Activated CD8-positive, alpha-beta memory T cell treated with anti-CD3 and anti-CD28 coated beads for 24 hours (primary cell): Measurements from ENCODE around the gene AQP2.

Experiments used
- DNase-seq: peaks from one replicate; pipeline ENCODE4 v3.0.0-alpha.2; 2020

The AQP2 gene

DNA sequence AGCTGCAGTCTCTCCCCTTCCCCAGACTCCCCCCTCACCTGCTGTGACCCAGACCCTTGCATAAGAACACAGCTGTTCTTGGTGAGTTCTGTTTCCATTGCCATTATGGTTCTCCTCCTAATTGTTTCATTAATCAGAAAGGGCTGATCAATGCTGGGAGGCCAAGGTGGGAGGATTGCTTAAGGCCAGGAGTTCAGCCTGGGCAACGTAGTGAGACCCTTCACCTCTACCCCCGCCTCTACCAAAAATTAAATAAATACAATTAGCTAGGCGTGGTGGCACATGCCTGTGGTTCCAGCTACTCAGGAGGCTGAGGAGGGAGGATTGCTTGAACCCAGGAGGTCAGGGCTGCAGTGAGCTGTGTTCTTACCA is 29.6 kb upstream of the AQP2 start:
- DNase-seq, result no peak

GRCh38 chr12:49921299-49921698 is 29.2 kb upstream of the AQP2 start:
- no peak for DNase-seq

- no peak for DNase-seq
Observed at GRCh38 chr12:49921936-49922335, 28.6 kb upstream of the AQP2 start.

DNA sequence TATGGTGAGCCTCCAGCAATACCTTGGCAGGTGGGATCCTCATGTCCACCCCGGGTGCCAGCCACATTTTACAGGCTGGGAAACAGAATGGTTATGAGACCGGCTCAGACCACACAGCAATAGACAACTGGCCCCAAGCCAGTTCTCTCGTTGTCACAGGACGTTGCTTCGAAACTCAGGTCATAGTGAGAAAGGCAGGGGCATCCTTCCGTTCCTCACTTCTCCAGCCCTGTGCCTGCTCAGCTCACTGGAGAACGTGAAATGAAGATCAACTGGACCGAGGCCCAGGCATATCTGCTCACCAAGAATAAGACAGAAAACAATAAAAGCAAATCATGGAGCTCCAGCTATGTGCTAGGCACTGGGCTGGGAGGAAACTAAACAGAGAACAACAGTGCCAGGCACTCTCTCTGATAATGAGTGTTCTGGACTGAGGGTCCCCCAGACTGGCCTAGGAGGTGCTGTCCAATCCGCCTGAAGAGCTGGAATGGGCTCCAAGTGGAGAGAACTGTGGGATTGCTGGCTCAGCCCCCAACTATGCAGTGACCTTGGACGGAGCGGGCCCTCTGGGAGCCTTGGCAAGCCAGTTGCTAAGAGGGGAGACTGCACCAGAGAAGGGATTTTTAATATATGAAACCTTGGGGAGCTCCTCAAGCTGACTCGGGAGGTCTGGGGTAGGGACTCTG is 28.0 kb upstream of the AQP2 start:
- DNase-seq, result no peak

GRCh38 chr12:49923035-49923644 is 27.4 kb upstream of the AQP2 start:
- no peak for DNase-seq

- DNase-seq, result no peak
Observed at GRCh38 chr12:49923880-49924556, 26.5 kb upstream of the AQP2 start.

DNA sequence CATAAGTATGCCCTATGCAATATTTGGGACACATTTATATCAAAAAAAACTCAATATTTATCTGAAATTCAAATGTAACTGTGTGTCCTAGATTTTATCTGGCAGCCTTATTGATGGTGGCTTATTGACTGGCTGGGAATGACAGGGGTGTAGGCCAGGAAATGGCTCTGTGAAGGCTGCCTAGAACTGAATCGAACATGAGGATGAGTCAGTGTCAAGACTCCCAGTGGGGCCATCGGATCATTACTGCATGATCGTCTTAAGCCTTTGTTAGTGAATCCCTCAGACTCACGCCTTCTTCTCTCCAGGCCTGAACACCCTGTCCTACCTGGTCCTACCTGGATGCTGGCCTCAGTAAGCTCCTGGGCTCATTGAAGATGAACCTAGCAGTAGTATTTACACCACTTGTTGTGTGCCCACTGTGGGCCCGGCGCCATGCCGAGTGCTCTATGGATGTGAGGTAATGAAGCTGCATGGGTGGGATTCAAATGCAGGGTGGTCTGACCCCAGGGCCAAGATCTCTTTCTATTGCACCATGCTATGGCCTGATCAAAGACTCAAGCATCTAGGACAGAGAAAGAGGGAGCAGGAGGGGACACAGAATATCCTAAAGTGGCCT is 25.8 kb upstream of the AQP2 start:
- DNase-seq, result no peak

- no peak for DNase-seq
Observed at GRCh38 chr12:49925433-49926204, 24.9 kb upstream of the AQP2 start.

GRCh38 chr12:49928471-49928870 is 22.1 kb upstream of the AQP2 start:
- DNase-seq, result no peak

GRCh38 chr12:49929581-49929980 is 21.0 kb upstream of the AQP2 start:
- DNase-seq, result no peak

DNA sequence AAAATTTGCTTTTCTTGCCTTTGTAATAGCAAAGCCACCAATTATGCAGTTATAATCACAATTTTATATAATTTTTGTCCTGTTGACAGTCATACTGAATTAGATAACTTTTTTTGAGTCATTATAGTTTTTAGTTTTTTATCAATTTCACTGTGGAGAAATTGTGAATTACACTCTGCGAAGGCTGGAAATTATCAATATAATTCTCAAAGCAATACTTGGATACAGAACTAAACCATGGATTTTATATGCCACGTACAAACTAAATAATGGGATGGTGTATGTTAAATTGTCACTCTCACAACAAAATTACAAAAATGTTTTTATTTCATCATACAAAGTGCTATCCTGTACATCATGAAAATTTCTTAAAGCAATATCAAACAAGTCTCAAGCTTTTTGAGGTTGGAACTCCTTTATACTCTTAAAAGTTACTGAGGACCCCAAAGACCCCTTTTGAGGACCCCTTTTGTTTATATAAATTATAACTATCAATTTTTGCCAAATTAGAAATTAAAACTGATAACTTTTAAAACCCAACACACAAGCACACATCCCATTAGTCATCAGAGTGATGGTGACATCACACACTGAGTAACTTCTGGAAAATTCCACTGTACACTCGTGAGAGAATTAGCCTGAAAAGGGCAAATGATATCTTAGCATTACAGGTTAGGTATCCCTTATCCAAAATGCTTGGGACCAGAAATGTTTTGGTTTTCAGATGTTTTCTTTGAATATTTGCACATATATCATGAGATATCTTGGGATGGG is 19.8 kb upstream of the AQP2 start:
- DNase-seq, result no peak

DNA sequence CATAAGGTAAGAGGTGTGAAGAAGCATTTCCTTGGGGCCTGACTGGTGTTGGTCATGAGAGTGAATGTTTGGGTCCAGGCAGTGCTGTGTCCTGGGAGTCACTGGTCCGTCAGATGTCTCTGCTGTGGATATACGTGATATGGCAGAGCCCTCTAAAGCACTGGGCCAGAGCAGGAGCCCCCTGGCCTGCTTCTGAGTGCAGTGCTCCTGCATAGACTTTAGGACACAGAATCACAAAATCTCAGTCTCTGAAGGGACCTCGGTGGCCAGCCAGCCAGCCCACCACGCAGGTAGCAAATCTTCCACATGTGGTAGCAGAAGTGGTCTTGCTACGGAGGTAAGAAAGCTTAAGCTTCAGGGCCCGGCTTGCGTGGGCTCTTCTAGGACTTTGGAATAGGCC is 18.5 kb upstream of the AQP2 start:
- DNase-seq, result no peak

GRCh38 chr12:49932533-49933130 is 17.9 kb upstream of the AQP2 start:
- no peak for DNase-seq

DNA sequence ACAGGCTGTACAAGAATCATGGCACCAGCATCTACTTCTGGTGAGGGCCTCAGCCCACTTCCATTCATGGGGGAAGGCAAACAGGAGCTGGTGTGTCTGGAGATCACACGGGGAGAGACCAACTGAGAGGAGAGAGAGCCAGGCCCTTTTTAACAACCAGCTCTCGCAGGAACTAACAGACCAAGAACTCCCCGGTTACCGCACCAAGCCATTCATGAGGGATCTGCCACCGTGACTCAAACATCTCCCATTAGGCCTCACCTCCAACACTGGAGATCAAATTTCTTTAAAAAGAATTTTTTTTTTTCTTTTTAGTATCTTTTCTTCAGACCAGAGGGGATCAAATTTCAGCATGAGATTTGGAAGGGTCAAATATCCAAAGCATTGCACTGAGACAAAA is 16.7 kb upstream of the AQP2 start:
- no peak for DNase-seq

DNA sequence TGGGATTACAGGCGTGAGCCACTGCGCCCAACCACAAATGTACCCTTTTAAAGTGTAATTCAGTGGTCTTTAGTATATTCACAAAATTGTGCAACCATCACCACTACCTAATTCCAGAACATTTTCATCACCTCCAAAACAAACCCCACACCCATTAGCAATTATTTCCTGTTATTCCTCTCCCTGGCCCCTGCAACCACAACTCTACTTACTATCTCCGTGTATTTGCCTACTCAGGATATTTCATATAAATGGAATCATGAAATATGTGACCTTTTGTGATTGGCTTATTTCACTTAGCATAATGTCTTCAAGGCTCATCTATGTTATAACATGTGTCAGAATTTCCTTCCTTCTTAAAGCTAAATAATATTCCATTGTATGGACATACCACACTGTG is 16.0 kb upstream of the AQP2 start:
- DNase-seq, result no peak

DNA sequence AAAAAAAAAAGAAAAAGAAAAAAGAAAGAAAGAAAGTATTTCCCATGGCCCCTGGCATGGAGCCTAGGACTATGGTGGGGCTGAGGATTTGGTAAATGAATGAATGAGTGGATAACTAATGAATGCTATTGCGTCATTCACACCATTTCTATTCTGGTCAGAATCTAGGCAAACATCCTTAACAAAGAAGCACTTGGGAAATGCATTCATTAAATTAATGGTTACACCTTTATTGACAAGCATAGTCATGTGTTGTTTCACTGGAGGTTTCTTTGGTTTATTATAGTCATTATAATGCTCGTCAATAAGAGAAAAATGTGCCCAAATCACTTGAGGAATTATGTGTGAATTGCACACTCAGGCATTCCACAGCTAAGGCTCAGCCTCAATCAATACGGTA is 13.6 kb upstream of the AQP2 start:
- DNase-seq, result no peak

DNA sequence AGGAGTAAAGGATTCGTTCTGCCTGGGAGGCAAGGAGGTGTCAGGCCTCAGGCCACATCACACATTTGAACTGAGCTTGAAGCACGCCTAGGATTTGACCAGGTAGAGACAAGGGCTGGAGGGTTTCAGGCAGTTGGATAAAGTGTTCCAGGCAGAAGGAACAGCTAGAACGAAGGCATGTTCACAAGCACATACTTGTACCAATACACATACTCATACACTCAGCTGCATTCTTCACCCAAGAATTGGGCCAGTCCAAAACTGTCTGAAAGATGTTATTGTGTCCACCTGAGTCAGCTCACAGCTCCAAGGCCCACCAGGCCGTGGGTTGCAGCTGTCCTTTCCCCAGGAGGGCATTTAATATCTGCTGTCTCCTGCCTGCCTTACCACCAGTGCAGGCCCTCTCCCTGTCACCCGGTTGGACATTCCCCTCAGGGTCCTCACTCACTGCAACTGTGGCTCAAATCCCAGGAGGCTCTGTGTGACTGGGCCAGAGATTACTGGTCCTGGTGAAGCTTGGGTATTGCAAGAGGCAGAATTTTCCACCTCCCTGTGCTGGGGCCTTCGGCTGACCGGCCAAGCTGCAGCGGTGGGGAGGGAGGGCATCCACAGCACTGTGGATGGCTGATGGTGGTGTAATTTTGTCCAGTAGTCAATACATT is 12.8 kb upstream of the AQP2 start:
- no peak for DNase-seq

DNA sequence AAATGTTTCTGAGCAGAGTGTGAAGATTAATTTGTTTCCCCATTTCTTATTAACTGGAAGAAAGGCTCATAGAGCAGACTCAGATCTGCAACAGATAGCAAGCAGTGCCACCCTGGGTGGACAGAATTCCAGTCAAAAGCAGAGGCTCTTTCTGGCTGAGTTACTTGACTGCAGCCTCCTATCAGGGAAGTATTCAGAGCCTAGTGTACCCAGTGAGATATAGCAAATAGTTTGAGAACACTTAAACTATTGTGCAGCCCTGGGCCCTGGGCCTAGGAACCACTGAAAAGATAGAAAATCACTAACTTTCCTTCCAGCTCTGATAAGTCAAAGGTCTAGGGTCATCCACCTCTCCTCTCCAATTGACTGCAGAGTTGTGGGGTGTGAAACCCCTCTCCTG is 11.2 kb upstream of the AQP2 start:
- DNase-seq, result no peak

DNA sequence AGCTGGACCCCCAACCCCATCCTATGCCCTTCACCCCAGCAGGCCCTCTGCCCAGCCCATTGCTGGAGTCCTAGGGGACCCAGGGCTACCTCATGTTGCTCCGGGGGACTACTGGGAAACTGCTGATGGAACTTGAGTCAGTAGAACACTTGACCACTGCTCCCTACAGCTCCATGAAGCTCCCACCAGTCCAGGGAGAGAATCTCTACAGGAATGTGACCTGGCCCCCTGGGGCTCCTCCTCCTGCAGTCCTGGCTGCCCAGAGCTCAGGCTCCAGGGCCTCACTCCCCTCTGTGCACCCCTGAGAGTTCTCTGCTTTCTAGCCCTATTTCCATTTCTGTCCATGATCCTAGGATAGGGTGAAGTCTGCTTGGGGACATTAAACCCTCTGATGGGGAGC is 10.8 kb upstream of the AQP2 start:
- no peak for DNase-seq

DNA sequence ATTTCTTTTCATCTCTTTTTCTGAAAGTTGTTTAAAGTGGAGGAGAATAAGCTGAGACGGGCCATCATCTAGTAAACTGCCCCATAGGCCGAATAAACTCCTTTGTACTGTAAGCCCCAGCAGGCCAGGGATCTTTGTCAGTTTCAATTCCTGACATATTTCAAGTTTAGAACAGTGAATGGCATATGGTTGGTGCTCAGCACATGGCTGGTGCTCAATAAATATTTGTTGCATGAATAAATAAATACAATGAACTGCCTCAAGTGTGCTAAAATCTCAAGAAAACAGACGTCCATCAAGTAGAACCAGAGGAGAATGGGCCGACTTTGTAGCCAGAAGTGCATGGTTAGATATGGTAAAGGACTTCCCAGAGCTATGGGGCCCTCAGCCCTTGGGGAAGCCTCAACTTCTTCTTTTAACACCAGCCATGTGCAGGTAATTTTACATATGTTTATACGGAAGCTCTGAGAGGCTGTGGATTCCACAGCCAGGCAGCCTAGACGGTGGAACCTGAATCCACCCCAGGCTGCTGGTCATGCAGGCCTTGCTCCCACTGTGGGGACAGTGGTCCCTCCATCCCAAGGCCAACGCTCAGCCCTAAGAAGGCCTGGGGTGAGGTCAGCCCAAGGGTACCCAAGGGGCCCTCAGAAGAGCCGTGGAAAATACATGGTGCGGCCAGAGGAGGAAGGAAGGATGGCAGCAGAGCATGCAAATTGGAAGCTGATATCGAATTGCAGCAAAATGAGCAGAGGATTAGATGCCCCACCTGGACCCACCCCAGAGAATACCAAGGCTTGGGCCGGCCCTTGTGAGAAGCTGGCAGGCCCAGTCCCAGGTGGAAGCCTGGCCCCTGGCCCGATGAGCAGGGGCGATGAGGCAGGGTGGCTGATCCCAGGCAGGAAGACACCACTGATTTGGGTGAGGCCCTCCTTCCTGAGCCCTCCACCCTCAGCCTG is 8.7 kb upstream of the AQP2 start:
- DNase-seq, result no peak
